ENCODE measurements around the gene PIK3R3. TPM values are rescaled to one million over a fixed set of nuclear protein-coding genes. Genes with fewer than 3 reads are reported as not detected.

The PIK3R3 gene
- total RNA-seq, 4 donors from 2014 or later = 16.0 to 36.2 (median 20.9) TPM

GRCh38 chr1:46080257-46080656, 52.2 kb downstream of the PIK3R3 start:
- H3K4me3 ChIP-seq (replicated peaks in 1 of 3) = no peak overlapping the region
- no peaks in the 10 kb centered on the region for H3K36me3 ChIP-seq
- no peak overlapping the region for H3K27ac ChIP-seq
- peaks cover 0 to 9% of the 10 kb centered on the region in 2 donors for H3K4me1 ChIP-seq
- intact Hi-C loops (cut with DNase I) = no loop called here
- DNase-seq = no peak
- H3K27me3 ChIP-seq = no peaks in the 10 kb centered on the region
- TF ChIP-seq CTCF (IDR thresholded peaks at IDR 0.05) = no peak
- TF ChIP-seq POLR2A (IDR thresholded peaks at IDR 0.05) = no peak
- no peaks in the 10 kb centered on the region for H3K9me3 ChIP-seq
- 96 to 100% methylated on average over 3 of the region's 3 CpGs for WGBS, 2 donors

GRCh38 chr1:46077644-46078043, 54.8 kb downstream of the PIK3R3 start:
- 94 to 98% methylated on average over 4 of the region's 4 CpGs for WGBS, 2 donors
- no peaks in the 10 kb centered on the region for H3K9me3 ChIP-seq
- no peak overlapping the region for H3K4me3 ChIP-seq (replicated peaks in 1 of 3)
- no peaks in the 10 kb centered on the region for H3K36me3 ChIP-seq
- no peaks in the 10 kb centered on the region for H3K27me3 ChIP-seq
- H3K4me1 ChIP-seq = peaks cover 0 to 9% of the 10 kb centered on the region in 2 donors
- no peak for TF ChIP-seq CTCF (IDR thresholded peaks at IDR 0.05)
- no peak for TF ChIP-seq POLR2A (IDR thresholded peaks at IDR 0.05)
- DNase-seq = no peak
- intact Hi-C loops (cut with DNase I) = no loop called here
- no peak overlapping the region for H3K27ac ChIP-seq

GRCh38 chr1:46076343-46076742, 56.1 kb downstream of the PIK3R3 start:
- Histone ChIP-seq H3K4me1 (peaks cover 0 to 9% of the 10 kb centered on the region in 2 donors), H3K27ac (peak overlapping the region in 2 of 3 donors; percentile 3 to 41), H3K27me3 (no peaks in the 10 kb centered on the region), H3K9me3 (no peaks in the 10 kb centered on the region), H3K4me3 (replicated peaks in 1 of 3) (no peak overlapping the region), H3K36me3 (no peaks in the 10 kb centered on the region)
- TF ChIP-seq CTCF (IDR thresholded peaks at IDR 0.05) (no peak), POLR2A (IDR thresholded peaks at IDR 0.05) (no peak)
- WGBS, 2 donors = 39 to 42% methylated on average over 2 of the region's 2 CpGs
- no peak for DNase-seq
- intact Hi-C loops (cut with DNase I) = no loop called here

- intact Hi-C loops (cut with DNase I) = no loop called here
- 100% methylated on average over 1 of the region's 1 CpG for WGBS, 2 donors
- Histone ChIP-seq H3K27ac (no peak overlapping the region), H3K36me3 (no peaks in the 10 kb centered on the region), H3K9me3 (no peaks in the 10 kb centered on the region), H3K4me1 (peaks cover 0 to 9% of the 10 kb centered on the region in 2 donors), H3K4me3 (replicated peaks in 1 of 3) (no peak overlapping the region), H3K27me3 (no peaks in the 10 kb centered on the region)
- DNase-seq = no peak
- TF ChIP-seq CTCF (IDR thresholded peaks at IDR 0.05) = no peak
- no peak for TF ChIP-seq POLR2A (IDR thresholded peaks at IDR 0.05)
Observed at GRCh38 chr1:46072975-46073374, 59.5 kb downstream of the PIK3R3 start.

- 84 to 92% methylated on average over 6 of the region's 6 CpGs for WGBS, 2 donors
- DNase-seq = no peak
- TF ChIP-seq CTCF (IDR thresholded peaks at IDR 0.05) = no peak
- TF ChIP-seq POLR2A (IDR thresholded peaks at IDR 0.05) = no peak
- Histone ChIP-seq H3K27me3 (no peaks in the 10 kb centered on the region), H3K36me3 (no peaks in the 10 kb centered on the region), H3K27ac (no peak overlapping the region), H3K4me3 (replicated peaks in 1 of 3) (no peak overlapping the region), H3K9me3 (no peaks in the 10 kb centered on the region), H3K4me1 (peaks cover 0 to 4% of the 10 kb centered on the region in 2 donors)
- intact Hi-C loops (cut with DNase I) = no loop called here
Observed at GRCh38 chr1:46070164-46070814, 62.1 kb downstream of the PIK3R3 start.

All from thyroid gland (tissue), 4 donors.